GM23338 (cell line): ENCODE measurements around the gene SNURF.

Experiments
- CREB1 ChIP-seq: fragments of 250-450 bp; sonication (Bioruptor Pico); IDR thresholded peaks from 2 replicates; pipeline ENCODE4 v1.5.0; 2020; ENCODE audit warnings: low read depth, mild to moderate bottlenecking, moderate library complexity
- CTCF ChIP-seq, 2 experiments: fragments of 200-600 bp in 1 of 2; sonication (generic) in 1 of 2; conservative IDR thresholded peaks; 2 replicates each; pipeline versions ENCODE4 v1.5.1 to v1.6.1; 2016 to 2017; ENCODE audit warnings: antibody characterized with exemption in 2 of 2, low read depth in 2 of 2, mild to moderate bottlenecking in 2 of 2, moderate library complexity in 1 of 2
- ETS1 ChIP-seq: IDR thresholded peaks from 2 replicates; pipeline ENCODE4 v1.6.1; 2016; ENCODE audit warnings: antibody characterized with exemption
- EZH2 ChIP-seq: fragments of 200-600 bp; sonication (generic); IDR thresholded peaks from one replicate; pipeline ENCODE4 v1.8.0; 2017; ENCODE audit warnings: antibody characterized with exemption, mild to moderate bottlenecking, low read depth; ENCODE audit not compliant: unreplicated experiment
- EZH2phosphoT487 ChIP-seq: fragments of 200-600 bp; sonication (generic); IDR thresholded peaks from one replicate; pipeline ENCODE4 v1.8.1; 2018; ENCODE audit warnings: antibody characterized with exemption; ENCODE audit not compliant: unreplicated experiment
- JUNB ChIP-seq: IDR thresholded peaks from one replicate; pipeline ENCODE4 v1.6.1; 2016; ENCODE audit warnings: antibody characterized with exemption; ENCODE audit not compliant: unreplicated experiment
- NANOG ChIP-seq: IDR thresholded peaks from 2 replicates; pipeline ENCODE4 v1.6.1; 2016; ENCODE audit warnings: antibody characterized with exemption, borderline replicate concordance
- POLR2AphosphoS5 ChIP-seq: IDR thresholded peaks from 2 replicates; pipeline ENCODE4 v1.6.1; 2016; ENCODE audit warnings: antibody characterized with exemption, low read depth
- STAT1 ChIP-seq: IDR thresholded peaks from one replicate; pipeline ENCODE4 v1.6.1; 2016; ENCODE audit warnings: antibody characterized with exemption; ENCODE audit not compliant: unreplicated experiment
- ZNF114 ChIP-seq: fragments of 250-450 bp; sonication (Bioruptor Pico); IDR thresholded peaks from 2 replicates; pipeline ENCODE4 v1.5.0; 2020; ENCODE audit warnings: mild to moderate bottlenecking, moderate library complexity
- ZNF331 ChIP-seq: fragments of 250-450 bp; sonication (Bioruptor Pico); IDR thresholded peaks from 2 replicates; pipeline ENCODE4 v1.5.0; 2020; ENCODE audit warnings: low read depth, mild to moderate bottlenecking, moderate library complexity
- ZNF462 ChIP-seq: fragments of 250-450 bp; sonication (Bioruptor Pico); IDR thresholded peaks from 2 replicates; pipeline ENCODE4 v1.5.0; 2020; ENCODE audit warnings: mild to moderate bottlenecking, moderate library complexity
- TF ChIP-seq, protein P1 (sequence below): IDR thresholded peaks from one replicate; pipeline ENCODE4 v1.6.1; 2018; ENCODE audit warnings: antibody characterized with exemption; ENCODE audit not compliant: unreplicated experiment

GRCh38 chr15:24924153-24924552 lies 30.6 kb upstream of the SNURF start:
- no peak for TF ChIP-seq CTCF (conservative IDR thresholded peaks at IDR 0.05; ENCODE audit: low read depth in 2 of 2)
- TF ChIP-seq JUNB = no peak
- TF ChIP-seq, protein P1, sequence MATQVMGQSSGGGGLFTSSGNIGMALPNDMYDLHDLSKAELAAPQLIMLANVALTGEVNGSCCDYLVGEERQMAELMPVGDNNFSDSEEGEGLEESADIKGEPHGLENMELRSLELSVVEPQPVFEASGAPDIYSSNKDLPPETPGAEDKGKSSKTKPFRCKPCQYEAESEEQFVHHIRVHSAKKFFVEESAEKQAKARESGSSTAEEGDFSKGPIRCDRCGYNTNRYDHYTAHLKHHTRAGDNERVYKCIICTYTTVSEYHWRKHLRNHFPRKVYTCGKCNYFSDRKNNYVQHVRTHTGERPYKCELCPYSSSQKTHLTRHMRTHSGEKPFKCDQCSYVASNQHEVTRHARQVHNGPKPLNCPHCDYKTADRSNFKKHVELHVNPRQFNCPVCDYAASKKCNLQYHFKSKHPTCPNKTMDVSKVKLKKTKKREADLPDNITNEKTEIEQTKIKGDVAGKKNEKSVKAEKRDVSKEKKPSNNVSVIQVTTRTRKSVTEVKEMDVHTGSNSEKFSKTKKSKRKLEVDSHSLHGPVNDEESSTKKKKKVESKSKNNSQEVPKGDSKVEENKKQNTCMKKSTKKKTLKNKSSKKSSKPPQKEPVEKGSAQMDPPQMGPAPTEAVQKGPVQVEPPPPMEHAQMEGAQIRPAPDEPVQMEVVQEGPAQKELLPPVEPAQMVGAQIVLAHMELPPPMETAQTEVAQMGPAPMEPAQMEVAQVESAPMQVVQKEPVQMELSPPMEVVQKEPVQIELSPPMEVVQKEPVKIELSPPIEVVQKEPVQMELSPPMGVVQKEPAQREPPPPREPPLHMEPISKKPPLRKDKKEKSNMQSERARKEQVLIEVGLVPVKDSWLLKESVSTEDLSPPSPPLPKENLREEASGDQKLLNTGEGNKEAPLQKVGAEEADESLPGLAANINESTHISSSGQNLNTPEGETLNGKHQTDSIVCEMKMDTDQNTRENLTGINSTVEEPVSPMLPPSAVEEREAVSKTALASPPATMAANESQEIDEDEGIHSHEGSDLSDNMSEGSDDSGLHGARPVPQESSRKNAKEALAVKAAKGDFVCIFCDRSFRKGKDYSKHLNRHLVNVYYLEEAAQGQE = no peak
- no peak for TF ChIP-seq POLR2AphosphoS5
- no peak for TF ChIP-seq CREB1
- TF ChIP-seq EZH2 = no peak
- no peak for TF ChIP-seq ZNF331
- TF ChIP-seq EZH2phosphoT487 = no peak
- no peak for TF ChIP-seq ETS1
- no peak for TF ChIP-seq ZNF462 (CRISPR knock-in tag)
- TF ChIP-seq NANOG = no peak
- TF ChIP-seq STAT1 = no peak
- TF ChIP-seq ZNF114 = no peak
